Prostate gland (tissue), 2 donors: ENCODE results near the gene MYO1A. TPM values are rescaled to one million over a fixed set of nuclear protein-coding genes. Genes with fewer than 3 reads are reported as not detected.

Experiments used
- DNase-seq: peaks from one replicate; pipeline ENCODE4 v3.0.0-alpha.2; 2019; ENCODE audit warnings: low spot score
- H3K27ac ChIP-seq, 2 donors: fragments of 200-600 bp; sonication (generic); 2 replicates each; pipeline ENCODE4 v1.5.1; 2017 to 2019
- H3K27me3 ChIP-seq: fragments of 200-600 bp; sonication (generic); replicated peaks from 2 replicates; pipeline ENCODE4 v1.5.1; 2019; ENCODE audit not compliant: insufficient read depth
- H3K36me3 ChIP-seq, 2 donors: fragments of 200-600 bp; sonication (generic); 1 replicate in 1 of 2; 2 replicates in 1 of 2; pipeline versions ENCODE4 v1.5.1 to v1.8.1; 2017 to 2019
- H3K4me1 ChIP-seq: fragments of 200-600 bp; sonication (generic); replicated peaks from 2 replicates; pipeline ENCODE4 v1.5.1; 2019
- H3K4me3 ChIP-seq, 2 donors: fragments of 200-600 bp; sonication (generic); 2 replicates each; pipeline ENCODE4 v1.5.1; 2017 to 2019
- H3K9me3 ChIP-seq: fragments of 200-600 bp; sonication (generic); 2 replicates; pipeline ENCODE4 v1.5.1; 2017
- CTCF ChIP-seq, 4 experiments: fragments of 200-600 bp in 2 of 4; fragments of 450-650 bp in 2 of 4; sonication (generic) in 2 of 4; IDR thresholded peaks; 1 replicate in 3 of 4; 2 replicates in 1 of 4; pipeline ENCODE4 v1.5.1; 2016 to 2019; ENCODE audit warnings: antibody characterized with exemption in 4 of 4, mild to moderate bottlenecking in 2 of 4, moderate library complexity in 2 of 4
- POLR2A ChIP-seq: fragments of 450-650 bp; IDR thresholded peaks from one replicate; pipeline ENCODE4 v1.6.1; 2016; ENCODE audit warnings: antibody characterized with exemption, mild to moderate bottlenecking
- POLR2AphosphoS5 ChIP-seq: sonication (generic); formaldehyde crosslinking; IDR thresholded peaks from one replicate; pipeline ENCODE4 v1.6.1; 2017; ENCODE audit warnings: antibody characterized with exemption
- WGBS: methylation state at CpG from one replicate; pipeline ENCODE4 v1.1.5; 2018; 5-methylcytosine and 5-hydroxymethylcytosine counted together
- intact Hi-C: fragments of 100-400 bp; cut with DNase I; formaldehyde crosslinking; loops from one replicate; pipeline ENCODE4 v1.14.2; 2022
- total RNA-seq, 2 donors: library from RNA; depleted of rRNA; stranded (reverse); fragments of >200 nt; gene quantifications; one replicate each; pipeline ENCODE4 v1.1.0, GENCODE V29; 2016

Gene MYO1A
- total RNA-seq, 2 donors from 2014 or later = 0.09 to 0.74 TPM

- Histone ChIP-seq H3K4me3 (no peak overlapping the region), H3K27ac (no peak overlapping the region), H3K36me3 (no peaks in the 10 kb centered on the region), H3K9me3 (no peaks in the 10 kb centered on the region), H3K4me1 (no peaks in the 10 kb centered on the region), H3K27me3 (no peaks in the 10 kb centered on the region)
- intact Hi-C loops = no loop called here
- 73% methylated on average over 10 of the region's 10 CpGs for WGBS
- TF ChIP-seq POLR2AphosphoS5 (no peak), CTCF (IDR thresholded peaks at IDR 0.05) (no peak), POLR2A (no peak)
- no peak for DNase-seq
Measured at GRCh38 chr12:57046947-57047890, 2.7 kb downstream of the MYO1A start.

- intact Hi-C loops = no loop called here
- H3K27ac ChIP-seq = no peak overlapping the region
- no peaks in the 10 kb centered on the region for H3K9me3 ChIP-seq
- no peak for DNase-seq
- H3K36me3 ChIP-seq = no peaks in the 10 kb centered on the region
- no peak for TF ChIP-seq POLR2A
- TF ChIP-seq CTCF (IDR thresholded peaks at IDR 0.05) = no peak
- no peak for TF ChIP-seq POLR2AphosphoS5
- no peaks in the 10 kb centered on the region for H3K4me1 ChIP-seq
- 71% methylated on average over 6 of the region's 6 CpGs for WGBS
- no peak overlapping the region for H3K4me3 ChIP-seq
- H3K27me3 ChIP-seq = no peaks in the 10 kb centered on the region
Measured at GRCh38 chr12:57046086-57046791, 3.7 kb downstream of the MYO1A start.

GRCh38 chr12:57044889-57045288, 5.0 kb downstream of the MYO1A start:
- no peak for DNase-seq
- H3K4me3 ChIP-seq = no peak overlapping the region
- no peaks in the 10 kb centered on the region for H3K9me3 ChIP-seq
- 77% methylated on average over 3 of the region's 3 CpGs for WGBS
- no peak overlapping the region for H3K27ac ChIP-seq
- no peaks in the 10 kb centered on the region for H3K36me3 ChIP-seq
- intact Hi-C loops = no loop called here
- TF ChIP-seq CTCF (IDR thresholded peaks at IDR 0.05) (no peak), POLR2AphosphoS5 (no peak), POLR2A (no peak)
- H3K4me1 ChIP-seq = no peaks in the 10 kb centered on the region
- no peaks in the 10 kb centered on the region for H3K27me3 ChIP-seq

GRCh38 chr12:57044468-57044867, 5.5 kb downstream of the MYO1A start:
- intact Hi-C loops = no loop called here
- WGBS = 69% methylated on average over 6 of the region's 6 CpGs
- no peak overlapping the region for H3K4me3 ChIP-seq

More at GRCh38 chr12:57044468-57044867, 5.5 kb downstream of the MYO1A start:
- Histone ChIP-seq H3K27me3 (no peaks in the 10 kb centered on the region), H3K27ac (no peak overlapping the region), H3K4me1 (no peaks in the 10 kb centered on the region), H3K36me3 (no peaks in the 10 kb centered on the region), H3K9me3 (no peaks in the 10 kb centered on the region)
- TF ChIP-seq POLR2AphosphoS5 (no peak), CTCF (IDR thresholded peaks at IDR 0.05) (no peak), POLR2A (no peak)
- no peak for DNase-seq
